T-cell (primary cell): ENCODE measurements around the gene METTL13. TPM values are rescaled to one million over a fixed set of nuclear protein-coding genes. Genes with fewer than 3 reads are reported as not detected.

Experiments used
- ATAC-seq, 4 experiments: fragments of 200-7000 bp in 3 of 4; fragments of 150-1000 bp in 1 of 4; cut with Tn5 transposase; replicated peaks in 1 of 4; 1 replicate in 3 of 4; 2 replicates in 1 of 4; pipeline ENCODE4 v1.10.0; 2021; ENCODE audit warnings: moderate library complexity in 3 of 4, mild to moderate bottlenecking in 2 of 4, moderate number of reproducible peaks in 1 of 4
- CTCF ChIA-PET, 2 donors: fragments of 300-600 bp; sonication (Branson Sonifier 250); formaldehyde crosslinking; loops; one replicate each; lab custom pipeline; 2022; ENCODE audit warnings: antibody characterized with exemption in 2 of 2; lab: Charles Lee
- POLR2A ChIA-PET, 2 donors: fragments of 300-600 bp; sonication (Branson Sonifier 250); formaldehyde crosslinking; loops; one replicate each; lab custom pipeline; 2022; ENCODE audit warnings: antibody characterized with exemption in 2 of 2; lab: Charles Lee
- DNase-seq, 35 experiments: peaks; one replicate each; pipeline versions ENCODE4 v3.0.0 to v3.0.0-alpha.2; 2013 to 2023
- H3K27ac ChIP-seq: one replicate; pipeline ENCODE4 v1.5.1; 2013; ENCODE audit warnings: low read length
- H3K27me3 ChIP-seq, 2 experiments: replicated peaks in 1 of 2; 1 replicate in 1 of 2; 2 replicates in 1 of 2; pipeline versions ENCODE4 v1.6.1 to v1.7.0; 2013; ENCODE audit warnings: low read length in 1 of 2, mixed read lengths in 1 of 2; ENCODE audit not compliant: control insufficient read depth in 2 of 2, insufficient read depth in 2 of 2; ENCODE audit errors: extremely low read depth in 1 of 2
- H3K36me3 ChIP-seq, 2 donors: 1 replicate in 1 of 2; 2 replicates in 1 of 2; pipeline versions ENCODE4 v1.6.1 to v1.7.0; 2013; ENCODE audit warnings: low read length in 1 of 2; ENCODE audit not compliant: control insufficient read depth in 2 of 2, insufficient read depth in 1 of 2; ENCODE audit errors: extremely low read depth in 1 of 2
- H3K4me1 ChIP-seq, 2 experiments: 1 replicate in 1 of 2; 2 replicates in 1 of 2; pipeline versions ENCODE4 v1.6.1 to v1.7.0; 2013; ENCODE audit warnings: low read length in 2 of 2, mixed read lengths in 1 of 2; ENCODE audit not compliant: insufficient read depth in 2 of 2, control insufficient read depth in 1 of 2; ENCODE audit errors: extremely low read depth in 1 of 2
- H3K4me3 ChIP-seq, 2 donors: 1 replicate in 1 of 2; 2 replicates in 1 of 2; pipeline versions ENCODE4 v1.5.1 to v1.7.0; 2013; ENCODE audit warnings: mild to moderate bottlenecking in 2 of 2, low read length in 1 of 2, moderate library complexity in 1 of 2; ENCODE audit not compliant: control insufficient read depth in 1 of 2; ENCODE audit errors: extremely low read depth in 1 of 2
- H3K9me3 ChIP-seq: 2 replicates; pipeline ENCODE4 v1.7.0; 2013
- H3K27ac Mint-ChIP-seq, 2 donors: one replicate each; pipeline ENCODE4 v1.8.0; 2020 to 2021; ENCODE audit warnings: mild to moderate bottlenecking in 2 of 2, mixed read lengths in 2 of 2
- H3K27me3 Mint-ChIP-seq, 2 donors: one replicate each; pipeline ENCODE4 v1.8.0; 2021 to 2022; ENCODE audit warnings: mixed read lengths in 2 of 2
- H3K36me3 Mint-ChIP-seq: one replicate; pipeline ENCODE4 v1.8.0; 2021; ENCODE audit warnings: mixed read lengths
- H3K4me1 Mint-ChIP-seq, 3 donors: one replicate each; pipeline ENCODE4 v1.8.0; 2020 to 2022; ENCODE audit warnings: mixed read lengths in 3 of 3, mild to moderate bottlenecking in 1 of 3
- H3K4me3 Mint-ChIP-seq, 3 donors: one replicate each; pipeline ENCODE4 v1.8.0; 2020 to 2022; ENCODE audit warnings: mild to moderate bottlenecking in 3 of 3, mixed read lengths in 3 of 3, moderate library complexity in 3 of 3
- H3K9me3 Mint-ChIP-seq, 3 donors: one replicate each; pipeline ENCODE4 v1.8.0; 2020 to 2022; ENCODE audit warnings: mixed read lengths in 3 of 3
- WGBS: methylation state at CpG from one replicate; pipeline ENCODE4 v1.1.5; 2013; ENCODE audit warnings: missing lambda C conversion rate; ENCODE audit not compliant: insufficient coverage; 5-methylcytosine and 5-hydroxymethylcytosine counted together
- total RNA-seq, 35 experiments: library from RNA in 6 of 35; stranded (reverse) in 6 of 35; fragments of 120-200 nt in 1 of 35; gene quantifications; one replicate each; pipeline versions ENCODE4 v1.2.1 to v1.2.4 and lab custom pipeline; 2013 to 2026

The METTL13 gene
- total RNA-seq, 5 donors from 2014 or later (not counting 1 experiment from before 2014, with no cell fraction given) = 16.0 to 37.6 (median 35.2) TPM

DNA sequence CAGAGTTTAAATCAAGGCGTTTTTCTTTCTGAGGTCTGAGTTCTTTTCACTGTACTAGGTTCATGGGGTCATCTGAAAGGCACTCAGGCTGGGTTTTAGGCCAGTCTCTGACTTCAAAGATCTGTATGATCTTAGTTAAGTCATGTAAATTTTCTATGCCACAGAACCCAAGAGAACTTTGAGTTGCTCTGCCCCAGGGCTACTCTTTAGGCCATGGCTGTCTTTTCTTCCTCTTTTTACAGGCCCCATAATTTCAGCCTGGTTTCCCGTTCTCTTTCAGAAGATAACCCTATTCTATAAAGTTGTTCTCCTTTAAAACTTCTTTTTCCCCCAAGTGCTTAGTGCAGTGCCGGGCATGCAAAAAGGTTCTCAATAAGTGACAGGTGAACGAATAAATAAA lies 26.1 kb downstream of the METTL13 start:
- no peak for DNase-seq
- Mint-ChIP-seq H3K4me1 (peaks cover 6 to 9% (median 7%) of the 10 kb centered on the region in 3 donors), H3K36me3 (no peaks in the 10 kb centered on the region), H3K4me3 (no peak overlapping the region), H3K9me3 (no peaks in the 10 kb centered on the region), H3K27ac (no peak overlapping the region), H3K27me3 (peaks cover 0 to 4% of the 10 kb centered on the region in 2 donors)
- Histone ChIP-seq H3K4me1 (no peaks in the 10 kb centered on the region), H3K9me3 (no peaks in the 10 kb centered on the region), H3K27ac (no peak overlapping the region), H3K4me3 (no peak overlapping the region), H3K36me3 (no peaks in the 10 kb centered on the region), H3K27me3 (no peaks in the 10 kb centered on the region)
- CTCF ChIA-PET = interaction anchor here in 1 of 2 donors (0.7 kb wide), 1 partner anchor 116 kb away, joined by 6 read pairs; no protein-coding TSS in a partner anchor
- 100% methylated on average over 2 of the region's 4 CpGs for WGBS
- POLR2A ChIA-PET = no interaction called here
- ATAC-seq = no peak

DNA sequence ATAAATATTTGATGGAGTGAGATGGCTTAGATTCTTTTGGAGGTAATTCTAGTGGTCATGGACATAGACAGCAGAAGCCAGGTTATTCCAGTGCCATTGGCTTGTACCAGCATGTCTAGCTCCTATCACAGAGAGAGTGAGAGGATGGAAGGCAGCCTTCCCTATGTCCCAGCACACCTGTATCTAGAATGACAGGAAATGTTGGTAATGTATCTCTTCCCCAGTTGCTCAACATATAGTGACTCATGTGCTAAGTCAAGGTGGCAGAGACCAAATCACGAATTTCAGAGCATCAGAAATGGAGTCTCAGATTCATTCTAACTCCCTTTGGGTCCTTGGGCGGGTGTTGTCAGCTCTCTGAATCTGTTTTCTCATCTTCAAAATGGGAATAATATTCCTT lies 28.4 kb downstream of the METTL13 start:
- ATAC-seq (no peak), DNase-seq (no peak)
- no peaks in the 10 kb centered on the region for H3K4me1 ChIP-seq
- Mint-ChIP-seq H3K9me3 (no peaks in the 10 kb centered on the region), H3K4me3 (no peak overlapping the region), H3K27me3 (peaks cover 0 to 4% of the 10 kb centered on the region in 2 donors), H3K36me3 (no peaks in the 10 kb centered on the region), H3K27ac (no peak overlapping the region), H3K4me1 (peaks cover 6 to 9% (median 7%) of the 10 kb centered on the region in 3 donors)
- H3K9me3 ChIP-seq = no peaks in the 10 kb centered on the region
- ChIA-PET CTCF (interaction anchor here in 1 of 2 donors (0.7 kb wide), 1 partner anchor 907 kb away, joined by 3 read pairs; no protein-coding TSS in a partner anchor), POLR2A (no interaction called here)
- no peaks in the 10 kb centered on the region for H3K36me3 ChIP-seq
- no peak overlapping the region for H3K27ac ChIP-seq
- no peaks in the 10 kb centered on the region for H3K27me3 ChIP-seq
- WGBS = no CpG with 5 or more reads among the region's 2 CpGs
- no peak overlapping the region for H3K4me3 ChIP-seq

DNA sequence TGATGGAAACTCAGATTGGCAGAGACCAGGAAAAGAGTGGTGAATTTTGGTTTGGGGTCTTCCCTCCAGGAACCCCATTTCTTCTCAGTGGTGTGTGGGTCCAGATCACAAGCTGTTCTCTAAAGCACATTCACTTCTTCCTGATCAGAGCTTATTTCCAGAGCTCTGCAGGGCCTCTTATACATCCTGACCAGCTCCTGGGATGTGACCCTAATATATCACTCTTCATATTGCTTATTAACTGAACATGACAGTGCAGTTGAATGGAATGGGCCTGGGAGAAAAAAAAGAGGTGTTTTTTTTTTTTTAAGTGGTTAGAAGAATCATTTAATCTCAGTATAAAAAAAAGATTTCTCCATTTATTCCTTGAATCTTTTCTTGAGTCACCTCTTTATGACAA lies 30.2 kb downstream of the METTL13 start:
- POLR2A ChIA-PET = no interaction called here

DNA sequence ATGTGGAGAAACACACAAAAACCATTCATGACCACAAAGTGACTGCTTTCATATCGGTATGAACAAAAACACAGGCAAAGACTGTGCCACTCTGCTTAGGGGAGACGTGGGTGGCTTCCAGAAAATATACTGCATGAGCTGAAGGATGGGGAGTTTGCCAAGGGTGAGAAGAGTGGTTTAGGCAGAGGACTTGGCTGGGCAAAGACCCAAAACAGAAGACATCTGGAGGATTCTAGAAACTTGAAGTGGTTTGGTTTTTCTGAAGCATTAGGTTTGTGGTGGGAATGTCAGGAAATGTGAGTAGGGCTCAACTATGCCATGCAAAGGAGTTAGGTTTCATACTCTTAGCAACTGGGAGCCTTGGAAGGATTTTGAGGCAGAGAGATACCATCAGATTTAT lies 33.2 kb downstream of the METTL13 start:
- Mint-ChIP-seq H3K4me1 (peaks cover 0 to 11% (median 10%) of the 10 kb centered on the region in 3 donors), H3K4me3 (no peak overlapping the region), H3K27ac (no peak overlapping the region), H3K9me3 (no peaks in the 10 kb centered on the region), H3K36me3 (no peaks in the 10 kb centered on the region), H3K27me3 (peaks cover 0 to 4% of the 10 kb centered on the region in 2 donors)
- H3K4me1 ChIP-seq = no peaks in the 10 kb centered on the region
- DNase-seq = no peak
- no peak for ATAC-seq
- ChIA-PET POLR2A (no interaction called here), CTCF (no interaction called here)
- no peak overlapping the region for H3K27ac ChIP-seq
- H3K4me3 ChIP-seq = no peak overlapping the region
- H3K27me3 ChIP-seq = no peaks in the 10 kb centered on the region
- WGBS = 42% methylated on average over 1 of the region's 2 CpGs
- H3K9me3 ChIP-seq = no peaks in the 10 kb centered on the region
- H3K36me3 ChIP-seq = no peaks in the 10 kb centered on the region

More for the DNA sequence above, 30.2 kb downstream of the METTL13 start:
- no peaks in the 10 kb centered on the region for H3K36me3 Mint-ChIP-seq
- no peak overlapping the region for H3K4me3 ChIP-seq
- no peaks in the 10 kb centered on the region for H3K4me1 ChIP-seq
- H3K4me3 Mint-ChIP-seq = no peak overlapping the region
- H3K27me3 ChIP-seq = no peaks in the 10 kb centered on the region
- CTCF ChIA-PET = interaction anchor here in 1 of 2 donors (0.7 kb wide), 1 partner anchor 9 kb away, joined by 3 read pairs; no protein-coding TSS in a partner anchor
- H3K27me3 Mint-ChIP-seq = peaks cover 0 to 4% of the 10 kb centered on the region in 2 donors
- H3K9me3 Mint-ChIP-seq = no peaks in the 10 kb centered on the region
- no peak overlapping the region for H3K27ac Mint-ChIP-seq
- no peaks in the 10 kb centered on the region for H3K9me3 ChIP-seq
- H3K4me1 Mint-ChIP-seq = peaks cover 0 to 3% (median under 1%) of the 10 kb centered on the region in 3 donors
- ATAC-seq = no peak
- no peaks in the 10 kb centered on the region for H3K36me3 ChIP-seq
- H3K27ac ChIP-seq = no peak overlapping the region
- DNase-seq = no peak

DNA sequence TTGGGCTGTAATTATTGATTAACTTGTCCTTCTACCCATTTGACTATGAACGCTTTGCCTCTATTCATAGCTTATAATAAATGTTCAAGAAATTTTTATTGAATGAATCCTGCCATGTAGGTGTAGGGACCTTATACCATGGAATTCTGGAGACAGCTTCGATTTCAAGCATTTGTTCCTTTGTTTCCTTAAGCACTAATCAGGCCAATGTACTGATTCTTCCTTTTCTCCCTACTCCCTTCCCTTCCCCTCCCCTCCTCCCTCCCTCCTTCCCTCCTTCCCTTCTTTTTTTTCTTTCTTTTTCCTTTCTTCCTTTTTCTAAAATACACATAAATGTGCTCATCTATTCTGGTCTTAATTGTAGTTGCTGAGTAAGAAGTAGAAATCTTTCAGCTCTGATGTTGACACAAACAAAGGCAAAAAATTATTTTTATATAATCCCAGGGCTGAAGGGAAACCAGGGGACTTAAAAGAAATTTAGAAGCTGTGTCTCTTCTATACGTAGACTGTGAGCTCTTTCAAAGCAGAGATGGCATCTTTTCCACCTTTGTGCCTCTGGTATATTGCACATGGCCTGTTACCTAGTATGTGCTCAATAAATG lies 34.9 kb downstream of the METTL13 start:
- Mint-ChIP-seq H3K36me3 (no peaks in the 10 kb centered on the region), H3K4me1 (peaks cover 0 to 11% (median 10%) of the 10 kb centered on the region in 3 donors), H3K9me3 (no peaks in the 10 kb centered on the region), H3K4me3 (no peak overlapping the region), H3K27ac (no peak overlapping the region), H3K27me3 (no peaks in the 10 kb centered on the region)
- H3K27ac ChIP-seq = no peak overlapping the region
- no peak for ATAC-seq
- no peaks in the 10 kb centered on the region for H3K4me1 ChIP-seq
- no peak for DNase-seq
- no peaks in the 10 kb centered on the region for H3K27me3 ChIP-seq
- ChIA-PET POLR2A (no interaction called here), CTCF (no interaction called here)
- no peaks in the 10 kb centered on the region for H3K9me3 ChIP-seq
- H3K4me3 ChIP-seq = no peak overlapping the region
- WGBS = no CpG with 5 or more reads among the region's 3 CpGs
- no peaks in the 10 kb centered on the region for H3K36me3 ChIP-seq

DNA sequence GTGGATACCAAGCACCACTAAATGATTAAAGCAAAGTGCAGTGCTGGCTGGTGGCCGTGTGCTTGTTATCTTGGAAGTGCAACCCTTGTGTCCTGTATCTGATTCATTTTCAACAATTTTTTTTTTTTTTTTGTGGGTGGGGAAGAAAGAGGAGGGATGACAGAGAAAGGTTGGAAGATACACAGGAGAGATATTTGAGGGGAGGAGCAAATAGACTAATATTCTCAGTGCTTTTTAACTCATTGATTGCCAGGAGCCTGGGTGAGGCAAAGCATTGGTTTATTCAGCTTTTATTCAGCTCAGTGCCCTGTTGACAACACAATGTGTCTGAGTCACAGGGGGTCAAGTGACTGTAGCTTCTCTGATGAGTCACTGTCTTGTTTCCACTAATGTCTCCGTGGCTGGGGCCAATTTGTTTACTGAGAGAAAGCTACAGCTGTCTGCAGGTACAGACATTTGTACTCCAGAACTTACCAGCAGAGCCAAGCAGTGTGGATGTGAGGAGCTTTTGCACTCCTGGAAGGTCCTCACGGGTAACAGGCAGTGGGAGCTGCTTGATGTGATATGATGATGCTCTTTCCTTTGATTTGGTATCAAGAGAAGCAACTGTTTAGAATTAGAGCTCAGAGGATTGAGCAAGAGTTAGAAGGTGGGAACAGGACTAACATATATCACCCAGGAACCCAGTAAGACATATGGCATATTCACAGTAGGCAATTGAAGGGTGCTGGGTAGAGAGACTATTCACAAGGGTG lies 36.2 kb downstream of the METTL13 start:
- peaks cover 0 to 11% (median 10%) of the 10 kb centered on the region in 3 donors for H3K4me1 Mint-ChIP-seq
- H3K36me3 ChIP-seq = no peaks in the 10 kb centered on the region
- H3K4me3 ChIP-seq = no peak overlapping the region
- no peaks in the 10 kb centered on the region for H3K9me3 ChIP-seq
- no peaks in the 10 kb centered on the region for H3K4me1 ChIP-seq
- ChIA-PET CTCF (interaction anchor here in 1 of 2 donors (0.7 kb wide), 1 partner anchor 7 kb away, joined by 3 read pairs; no protein-coding TSS in a partner anchor), POLR2A (no interaction called here)
- H3K27me3 ChIP-seq = no peaks in the 10 kb centered on the region
- H3K27ac ChIP-seq = no peak overlapping the region
- DNase-seq = peak in 1 of 35 experiments; percentile 8
- ATAC-seq = peak in 3 of 4 experiments; percentile 77 to 97 (median 93)
- H3K36me3 Mint-ChIP-seq = no peaks in the 10 kb centered on the region
- no peak overlapping the region for H3K4me3 Mint-ChIP-seq
- H3K9me3 Mint-ChIP-seq = no peaks in the 10 kb centered on the region
- WGBS = 0% methylated on average over 2 of the region's 3 CpGs
- H3K27me3 Mint-ChIP-seq = no peaks in the 10 kb centered on the region
- peak overlapping the region; percentile 59 to 74 for H3K27ac Mint-ChIP-seq
